ENCODE data around the gene GUCA2B.

Gene GUCA2B

DNA sequence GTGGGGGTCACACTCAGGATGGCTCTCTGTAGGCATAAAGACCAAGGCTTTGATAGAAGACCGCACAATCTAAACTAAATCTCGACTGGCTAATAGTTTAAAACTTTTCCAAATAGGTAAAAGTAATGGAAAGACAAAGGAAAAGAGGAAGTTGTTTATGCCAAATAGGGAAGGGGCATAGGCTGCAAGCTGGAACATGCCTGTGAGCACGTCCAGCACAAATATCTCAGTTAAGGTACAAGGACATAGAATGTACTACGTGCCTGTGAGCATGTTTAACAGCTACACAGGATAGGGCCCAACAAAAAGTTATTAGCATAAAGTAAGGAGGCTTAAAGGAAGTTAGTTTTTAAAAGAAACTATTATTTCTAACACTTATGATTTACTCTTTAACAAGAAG lies 38.9 kb downstream of the GUCA2B start:
- DNase-seq: no peak

- DNase-seq: no peak
These were observed 42.6 kb downstream of the GUCA2B start for GRCh38 chr1:42195841-42196240.

DNA sequence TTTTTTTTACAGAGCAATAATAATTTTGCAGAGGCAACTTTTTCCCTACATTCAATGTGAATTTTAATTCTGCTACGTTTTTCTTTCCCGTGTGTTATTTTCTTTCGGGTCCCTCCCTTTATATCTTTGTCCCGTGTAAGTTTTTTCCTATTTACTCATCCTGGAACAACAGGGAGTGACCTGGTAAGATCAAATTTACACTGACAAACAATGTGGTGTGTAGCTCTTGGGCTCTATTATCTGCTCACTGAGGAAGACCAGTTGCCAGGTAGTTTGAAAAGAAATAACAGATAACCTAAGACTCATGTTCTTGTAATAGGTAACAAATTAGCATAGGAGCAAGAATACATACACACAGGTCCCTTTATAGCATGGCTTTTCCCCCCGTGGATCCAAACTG lies 45.0 kb downstream of the GUCA2B start:
- DNase-seq: no peak

- no peak for DNase-seq
These were observed 48.8 kb downstream of the GUCA2B start for GRCh38 chr1:42201986-42202385.

Measured in activated gamma-delta T cell treated with Interleukin-2 at 50 U/mL for 16 hours (primary cell).